HG02970 (cell line): ENCODE results near the gene GFOD1.
"Not testable (repeated sequence)": the region's sequence is repeated elsewhere in the genome, so short reads cannot be mapped to it uniquely, and the experiment has no call there.

ENCODE experiments used
- ATAC-seq: cut with Tn5 transposase; IDR thresholded peaks from one replicate; pipeline ENCODE4 v1.9.1; 2021; ENCODE audit warnings: mild to moderate bottlenecking, moderate library complexity, moderate number of reproducible peaks; ENCODE audit not compliant: unreplicated experiment, low FRiP score

The GFOD1 gene

DNA sequence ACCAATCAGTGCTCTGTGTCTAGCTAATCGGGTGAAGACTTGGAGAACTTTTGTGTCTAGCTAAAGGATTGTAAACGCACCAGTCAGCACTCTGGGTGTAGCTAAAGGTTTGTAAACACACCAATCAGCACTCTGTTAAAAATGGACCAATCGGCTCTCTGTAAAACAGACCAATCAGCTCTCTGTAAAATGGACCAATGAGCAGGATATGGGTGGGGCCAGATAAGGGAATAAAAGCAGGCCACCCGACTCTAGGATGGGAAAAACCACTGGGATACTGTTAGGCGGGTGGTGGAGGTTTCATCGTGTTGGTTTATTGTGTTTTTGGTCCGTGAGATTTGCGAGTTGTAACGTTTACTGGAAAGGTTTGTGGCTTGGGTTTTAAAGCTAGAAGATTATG, 25.5 kb upstream of the GFOD1 start:
- ATAC-seq = no peak

- ATAC-seq = no peak
These were observed 24.7 kb upstream of the GFOD1 start for GRCh38 chr6:13511913-13512717.

DNA sequence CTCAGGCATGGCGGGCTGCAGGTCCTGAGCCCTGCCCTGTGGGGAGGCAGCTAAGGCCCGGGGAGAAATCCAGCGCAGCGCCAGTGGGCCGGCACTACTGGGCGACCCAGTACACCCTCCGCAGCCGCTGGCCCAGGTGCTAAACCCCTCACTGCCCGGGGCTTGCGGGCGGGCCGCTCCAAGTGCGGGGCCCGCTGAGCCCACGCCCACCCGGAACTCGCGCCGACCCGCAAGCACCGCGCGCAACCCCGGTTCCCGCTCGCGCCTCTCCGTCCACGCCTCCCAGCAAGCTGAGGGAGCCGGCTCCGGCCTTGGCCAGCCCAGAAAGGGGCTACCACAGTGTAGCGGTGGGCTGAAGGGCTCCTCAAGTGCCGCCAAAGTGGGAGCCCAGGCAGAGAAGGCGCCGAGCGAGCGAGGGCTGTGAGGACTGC, 23.8 kb upstream of the GFOD1 start:
- not testable (repeated sequence) for ATAC-seq

DNA sequence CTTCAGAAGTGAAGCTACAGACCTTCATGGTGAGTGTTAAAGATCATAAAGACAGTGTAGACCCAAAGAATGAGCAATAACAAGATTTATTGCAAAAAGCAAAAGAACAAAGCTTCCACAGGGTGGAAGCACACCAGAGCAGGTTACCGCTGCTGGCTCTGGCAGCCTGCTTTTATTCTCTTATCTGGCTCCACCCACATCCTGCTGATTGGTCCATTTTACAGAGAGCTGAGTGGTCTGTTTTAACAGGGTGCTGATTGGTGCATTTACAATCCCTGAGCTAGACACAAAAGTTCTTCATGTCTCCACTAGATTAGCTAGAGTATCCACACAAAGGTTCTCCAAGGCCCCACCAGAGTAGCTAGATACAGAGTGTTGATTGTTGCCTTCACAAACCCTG, 23.0 kb upstream of the GFOD1 start:
- not testable (repeated sequence) for ATAC-seq

DNA sequence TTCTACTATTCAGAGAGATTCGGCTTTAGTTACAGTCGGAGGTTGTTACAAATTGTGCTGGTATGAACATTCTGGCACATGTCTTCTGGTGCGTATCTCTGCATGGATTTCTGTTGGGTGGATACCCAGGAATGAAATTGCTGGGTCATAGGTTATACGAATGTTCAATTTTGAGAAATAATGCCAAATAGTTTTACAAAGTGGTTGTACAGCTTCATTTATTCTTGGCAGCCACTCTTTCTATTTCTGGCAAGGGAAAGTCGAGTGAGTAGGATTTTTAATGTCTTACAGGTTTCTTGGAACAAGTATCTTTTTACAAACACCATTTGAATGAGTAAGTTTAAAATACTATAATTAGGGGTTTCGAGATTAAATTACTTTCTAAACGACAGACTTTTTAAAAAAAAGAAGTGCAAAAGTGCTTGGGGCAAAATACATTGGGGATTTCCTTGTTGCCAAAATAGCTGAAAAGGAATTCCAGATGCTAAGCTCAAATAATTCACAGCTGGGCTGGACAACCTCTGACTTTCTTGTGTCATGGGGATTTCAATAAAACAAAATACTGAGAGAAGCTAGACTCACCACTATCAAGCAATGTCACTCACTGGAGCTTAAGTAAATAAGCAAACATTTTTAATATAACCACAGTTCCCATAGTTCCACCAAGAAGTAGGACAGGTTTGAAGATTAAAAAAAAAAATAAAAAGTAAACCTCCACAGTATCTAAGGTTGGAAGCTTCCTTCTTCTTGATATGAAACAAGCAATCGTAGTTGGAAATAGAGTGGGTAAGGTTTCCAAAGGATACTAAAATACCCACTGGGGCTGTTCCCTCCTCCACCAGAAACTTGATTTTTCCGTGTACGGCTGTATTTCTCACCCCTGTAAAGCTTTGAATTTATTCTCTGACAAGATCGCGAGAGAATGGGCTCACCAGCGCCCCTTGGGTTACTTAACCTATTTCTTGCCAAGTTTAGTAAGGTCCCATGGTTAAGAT, 21.6 kb upstream of the GFOD1 start:
- no peak for ATAC-seq

DNA sequence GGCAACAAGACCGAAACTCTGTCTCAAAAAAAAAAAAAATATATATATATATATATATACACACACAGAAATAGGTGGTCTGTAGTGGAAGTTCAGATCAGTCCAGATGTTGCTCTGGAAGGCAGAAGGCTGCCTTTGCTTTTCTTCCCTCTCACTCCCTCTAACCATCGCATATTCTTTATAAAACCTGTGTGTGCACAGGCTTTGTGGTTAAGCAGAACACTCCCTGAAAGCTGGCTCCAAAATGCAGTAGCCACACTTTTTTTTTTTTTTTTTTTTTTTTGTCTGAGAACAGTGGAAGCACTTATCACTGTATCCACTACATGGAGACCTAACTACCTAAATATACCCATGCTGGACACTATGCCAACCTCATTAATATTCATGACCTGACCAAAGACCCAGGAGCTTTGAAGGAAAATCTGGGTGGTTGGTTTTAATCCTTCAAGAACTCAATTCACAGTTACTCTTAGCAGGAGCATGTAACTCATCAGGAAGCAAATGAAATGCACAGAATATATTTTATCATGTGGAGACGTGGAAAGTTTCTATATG, 20.0 kb upstream of the GFOD1 start:
- ATAC-seq = no peak

GRCh38 chr6:13505345-13505734, 17.9 kb upstream of the GFOD1 start:
- no peak for ATAC-seq

DNA sequence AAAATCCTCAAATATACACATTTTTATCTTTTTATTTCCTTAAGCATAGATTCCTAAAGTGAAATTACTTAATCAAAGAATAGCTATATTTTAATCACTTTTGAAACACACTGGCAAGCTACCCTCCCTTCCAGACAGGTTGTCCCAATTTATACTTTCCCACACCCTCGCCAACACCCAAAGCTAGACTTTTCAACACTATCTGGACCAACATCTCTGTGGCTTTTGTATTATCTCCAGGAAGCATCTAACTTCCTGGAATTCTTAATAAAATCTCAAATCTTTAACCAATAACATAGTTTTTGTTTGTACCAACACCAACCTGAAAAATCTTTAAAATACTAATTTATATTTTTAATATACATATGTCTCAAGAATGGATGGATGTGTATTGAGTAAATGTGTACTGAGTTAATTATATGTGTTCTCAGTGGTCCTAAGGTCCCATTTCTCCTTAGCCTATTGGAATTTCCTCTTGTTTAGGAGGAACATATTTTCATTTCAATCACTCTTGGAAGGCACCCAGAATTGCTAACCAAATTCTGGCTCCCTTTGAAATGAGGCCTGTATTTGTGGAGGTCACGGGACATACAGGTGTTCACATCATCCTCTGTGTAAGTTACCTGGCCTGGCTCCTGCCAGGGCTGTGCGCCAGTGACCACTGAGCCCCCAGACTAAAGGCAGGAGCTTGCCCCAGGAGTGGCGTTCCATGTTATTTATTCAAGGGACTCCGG, 17.4 kb upstream of the GFOD1 start:
- ATAC-seq = no peak

GRCh38 chr6:13500915-13501314, 13.5 kb upstream of the GFOD1 start:
- ATAC-seq = no peak

DNA sequence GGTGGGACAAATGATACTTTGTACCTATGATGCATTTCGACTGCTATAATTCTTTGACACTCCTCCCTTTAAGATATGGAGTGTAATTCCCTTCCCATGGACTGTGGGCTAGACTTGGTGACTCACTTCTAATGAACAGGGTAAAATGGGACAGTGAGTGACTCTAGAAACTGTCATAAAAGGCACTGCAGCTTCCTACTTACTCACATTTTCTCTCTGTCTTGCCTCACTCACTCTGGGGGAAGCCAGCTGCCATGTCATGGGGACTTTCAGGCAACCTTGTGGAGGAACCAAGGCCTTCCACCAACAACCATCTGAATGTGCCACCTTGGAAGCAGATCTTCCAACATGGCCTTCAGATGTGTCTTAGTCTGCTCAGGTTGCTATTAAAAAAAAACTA, 12.9 kb upstream of the GFOD1 start:
- ATAC-seq = no peak

DNA sequence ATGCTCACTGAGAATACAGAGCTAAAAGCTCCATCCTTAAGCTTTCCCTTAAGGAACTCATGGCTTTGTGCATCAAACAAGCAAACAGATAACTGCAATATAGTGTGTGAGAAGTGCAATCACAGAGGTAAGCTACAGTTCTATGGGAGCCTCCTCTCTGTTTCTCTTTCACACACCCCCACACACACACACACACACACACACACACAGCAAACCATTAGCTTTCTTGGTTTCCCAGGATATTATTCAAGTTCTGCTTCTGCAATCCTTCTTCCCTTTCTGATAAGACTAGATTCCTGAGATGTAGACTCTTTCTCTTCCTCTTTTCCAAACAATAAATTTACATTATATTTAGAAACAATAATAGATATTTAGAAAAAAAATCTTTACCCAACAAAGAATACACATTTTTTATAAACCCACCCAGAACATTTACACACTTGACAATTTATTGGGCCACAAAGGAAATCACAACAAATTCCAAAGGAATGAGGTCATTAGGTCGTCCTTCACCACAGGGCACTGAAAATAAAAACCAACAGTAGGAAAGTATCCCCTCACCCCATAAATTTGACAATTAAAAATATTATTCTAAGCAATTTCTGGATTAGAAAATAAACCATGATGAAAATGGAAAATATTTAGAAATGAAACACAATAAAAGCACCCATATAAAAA, 9.3 kb upstream of the GFOD1 start:
- ATAC-seq = no peak

- ATAC-seq = no peak
These were observed 8.4 kb upstream of the GFOD1 start for GRCh38 chr6:13495818-13496217.

DNA sequence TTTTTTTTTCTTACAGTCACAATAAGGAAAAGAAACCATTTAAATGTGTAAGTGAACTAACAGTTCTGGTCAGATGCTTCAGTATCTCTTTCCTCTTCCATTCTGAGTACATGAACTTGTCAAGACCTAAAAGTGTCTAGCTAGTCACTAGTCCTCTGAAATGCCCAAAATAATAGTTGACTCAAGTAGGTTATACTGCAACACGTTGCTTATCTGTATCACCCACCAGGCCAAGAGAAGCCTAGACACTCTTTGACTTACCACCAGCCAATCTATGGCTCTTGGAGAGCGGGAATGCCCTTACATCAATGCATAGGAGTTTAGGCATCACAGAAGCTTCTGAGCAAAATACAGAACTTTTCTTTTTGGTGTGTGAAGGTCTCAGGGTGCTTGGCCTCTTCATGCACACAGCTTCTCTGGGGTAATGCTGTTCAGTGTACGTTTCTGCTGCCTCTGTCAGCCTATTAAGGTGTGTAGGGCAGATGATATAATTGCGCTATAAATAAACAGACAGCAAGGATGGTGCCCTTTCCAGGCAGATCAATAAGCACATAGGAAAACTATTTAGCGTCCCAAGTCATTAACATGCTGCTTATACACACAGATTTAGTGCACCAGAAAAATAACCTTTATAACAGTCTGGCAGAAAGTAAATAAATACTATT, 7.8 kb upstream of the GFOD1 start:
- no peak for ATAC-seq

GRCh38 chr6:13494137-13494536, 6.7 kb upstream of the GFOD1 start:
- no peak for ATAC-seq

DNA sequence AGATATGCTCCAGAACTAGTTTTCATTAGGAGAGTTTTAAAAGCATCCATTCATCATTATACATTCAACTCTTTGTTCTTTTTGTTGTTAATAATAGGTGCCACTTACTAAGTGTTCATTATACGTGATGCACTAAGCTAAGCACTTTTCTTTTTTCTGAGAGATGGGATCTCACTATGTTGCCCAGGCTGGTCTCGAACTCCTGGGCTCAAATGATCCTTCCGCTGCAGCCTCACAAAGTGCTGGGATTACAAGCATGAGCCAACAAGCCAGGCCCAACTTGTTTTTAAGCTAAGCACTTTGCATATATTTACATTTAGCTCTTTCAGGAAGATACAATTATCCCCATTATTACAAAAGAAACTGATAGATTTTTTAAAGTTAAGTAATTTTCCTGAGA, 5.7 kb upstream of the GFOD1 start:
- ATAC-seq = no peak

- no peak for ATAC-seq
These were observed 5.0 kb upstream of the GFOD1 start for GRCh38 chr6:13492357-13492756.

- ATAC-seq = no peak
These were observed 4.1 kb upstream of the GFOD1 start for GRCh38 chr6:13491538-13491937.

GRCh38 chr6:13490402-13490801, 3.0 kb upstream of the GFOD1 start:
- no peak for ATAC-seq

GRCh38 chr6:13488896-13489237, 1.5 kb upstream of the GFOD1 start:
- no peak for ATAC-seq
